Activated naive CD8-positive, alpha-beta T cell treated with anti-CD3 and anti-CD28 coated beads, Interleukin-2, amount 10 ng/mL, durations not matched to agents 7 days and 5 days (primary cell): ENCODE results near the gene ADGRB3. TPM values are rescaled to one million over a fixed set of nuclear protein-coding genes. Genes with fewer than 3 reads are reported as not detected.

Source experiments
- ATAC-seq: fragments of 150-1000 bp; cut with Tn5 transposase; one replicate; pipeline ENCODE4 v1.10.0; 2021; ENCODE audit warnings: low read depth, moderate library complexity
- POLR2A ChIA-PET: fragments of 350-600 bp; sonication (Branson Sonifier 250); formaldehyde crosslinking; loops from one replicate; lab custom pipeline; 2021; ENCODE audit warnings: antibody characterized with exemption; lab: Charles Lee
- DNase-seq: peaks from one replicate; pipeline ENCODE4 v3.0.0; 2021
- H3K27ac Mint-ChIP-seq: one replicate; pipeline ENCODE4 v1.8.0; 2022; ENCODE audit warnings: mild to moderate bottlenecking, mixed read lengths
- H3K27me3 Mint-ChIP-seq: one replicate; pipeline ENCODE4 v1.8.0; 2022; ENCODE audit warnings: mild to moderate bottlenecking, moderate library complexity, mixed read lengths
- H3K36me3 Mint-ChIP-seq: one replicate; pipeline ENCODE4 v1.8.0; 2021; ENCODE audit warnings: mild to moderate bottlenecking, mixed read lengths
- H3K4me1 Mint-ChIP-seq: one replicate; pipeline ENCODE4 v1.8.0; 2021; ENCODE audit warnings: mixed read lengths
- H3K4me3 Mint-ChIP-seq: one replicate; pipeline ENCODE4 v1.8.0; 2022; ENCODE audit warnings: mild to moderate bottlenecking, moderate library complexity, mixed read lengths
- H3K9me3 Mint-ChIP-seq: one replicate; pipeline ENCODE4 v1.8.0; 2021; ENCODE audit warnings: mixed read lengths
- total RNA-seq, 2 experiments: library from RNA; stranded (reverse); gene quantifications; one replicate each; pipeline ENCODE4 v1.2.3, GENCODE V29; 2021

Gene ADGRB3
- total RNA-seq, 2 experiments from 2014 or later: not detected

DNA sequence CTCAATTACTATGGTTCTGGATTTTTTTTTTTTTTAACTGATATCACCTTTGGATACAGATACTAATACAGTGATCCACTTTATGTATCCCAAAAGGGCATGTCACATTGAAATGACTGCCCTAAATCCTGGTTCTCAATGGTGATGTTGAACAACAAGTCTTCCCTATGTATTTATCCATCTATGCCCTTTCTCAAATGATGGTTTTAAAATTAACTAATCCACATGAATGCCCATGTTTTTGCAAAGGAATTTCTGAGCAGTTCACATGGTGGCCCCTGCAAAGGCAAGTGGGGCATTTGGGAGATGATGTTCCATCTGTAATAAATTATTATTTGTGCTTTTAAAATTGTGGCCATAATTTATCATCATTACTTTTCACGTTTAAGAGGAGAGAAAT, 2.7 kb downstream of the ADGRB3 start:
- Mint-ChIP-seq H3K4me3 (no peak overlapping the region), H3K9me3 (no peaks in the 10 kb centered on the region), H3K27me3 (peaks cover 51% of the 10 kb centered on the region), H3K27ac (no peak overlapping the region), H3K4me1 (peaks cover 14% of the 10 kb centered on the region), H3K36me3 (no peaks in the 10 kb centered on the region)
- POLR2A ChIA-PET: no interaction called here
- DNase-seq (no peak), ATAC-seq (no peak)

DNA sequence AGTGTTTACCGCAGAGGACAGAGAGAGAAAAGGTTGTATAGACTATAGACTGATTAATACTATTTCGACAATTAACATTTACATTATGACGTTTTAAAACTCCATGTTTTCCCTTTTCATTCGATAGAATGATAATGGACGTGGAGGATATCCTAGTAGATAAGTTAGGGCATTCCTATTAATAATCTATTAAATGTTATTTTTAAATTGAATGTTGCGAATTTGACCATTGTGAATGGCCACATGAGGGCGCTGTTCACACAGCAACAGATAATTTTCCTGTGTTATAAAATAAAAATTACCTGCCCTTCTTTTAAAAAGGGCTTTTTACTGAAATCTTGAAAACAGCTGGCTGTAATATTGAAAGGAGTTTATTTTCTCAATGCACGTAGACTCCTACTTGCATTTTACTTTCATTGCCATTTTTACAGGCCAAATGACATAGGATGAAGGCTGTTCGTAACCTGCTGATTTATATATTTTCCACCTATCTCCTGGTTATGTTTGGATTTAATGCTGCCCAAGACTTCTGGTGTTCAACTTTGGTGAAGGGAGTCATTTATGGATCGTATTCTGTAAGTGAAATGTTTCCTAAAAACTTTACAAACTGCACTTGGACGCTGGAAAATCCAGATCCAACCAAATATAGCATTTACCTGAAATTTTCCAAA, 3.3 kb downstream of the ADGRB3 start:
- DNase-seq (peak; percentile 24), ATAC-seq (no peak)
- H3K36me3 Mint-ChIP-seq: no peaks in the 10 kb centered on the region
- POLR2A ChIA-PET: no interaction called here
- no peaks in the 10 kb centered on the region for H3K9me3 Mint-ChIP-seq
- no peak overlapping the region for H3K27ac Mint-ChIP-seq
- H3K4me3 Mint-ChIP-seq: no peak overlapping the region
- peaks cover 14% of the 10 kb centered on the region for H3K4me1 Mint-ChIP-seq
- H3K27me3 Mint-ChIP-seq: peaks cover 45% of the 10 kb centered on the region

DNA sequence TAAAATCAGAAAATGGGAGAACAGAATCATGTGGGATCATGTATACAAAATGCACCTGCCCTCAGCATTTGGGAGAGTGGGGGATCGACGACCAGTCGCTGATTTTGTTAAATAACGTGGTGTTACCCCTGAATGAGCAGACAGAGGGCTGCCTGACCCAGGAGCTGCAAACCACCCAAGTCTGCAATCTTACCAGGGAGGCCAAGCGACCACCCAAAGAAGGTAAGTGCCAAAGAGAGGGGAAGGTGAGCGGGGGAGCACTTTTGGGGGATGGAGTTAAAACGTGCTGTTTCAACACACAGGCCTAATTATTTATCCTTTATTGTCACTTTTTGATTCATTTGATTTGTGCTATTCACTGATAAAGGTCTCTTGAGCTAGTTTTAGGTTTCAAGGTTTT, 4.1 kb downstream of the ADGRB3 start:
- no peaks in the 10 kb centered on the region for H3K9me3 Mint-ChIP-seq
- no peak for DNase-seq
- POLR2A ChIA-PET: no interaction called here
- no peak overlapping the region for H3K27ac Mint-ChIP-seq
- H3K36me3 Mint-ChIP-seq: no peaks in the 10 kb centered on the region
- H3K27me3 Mint-ChIP-seq: peaks cover 37% of the 10 kb centered on the region
- H3K4me3 Mint-ChIP-seq: no peak overlapping the region
- peaks cover 14% of the 10 kb centered on the region for H3K4me1 Mint-ChIP-seq
- ATAC-seq: no peak

DNA sequence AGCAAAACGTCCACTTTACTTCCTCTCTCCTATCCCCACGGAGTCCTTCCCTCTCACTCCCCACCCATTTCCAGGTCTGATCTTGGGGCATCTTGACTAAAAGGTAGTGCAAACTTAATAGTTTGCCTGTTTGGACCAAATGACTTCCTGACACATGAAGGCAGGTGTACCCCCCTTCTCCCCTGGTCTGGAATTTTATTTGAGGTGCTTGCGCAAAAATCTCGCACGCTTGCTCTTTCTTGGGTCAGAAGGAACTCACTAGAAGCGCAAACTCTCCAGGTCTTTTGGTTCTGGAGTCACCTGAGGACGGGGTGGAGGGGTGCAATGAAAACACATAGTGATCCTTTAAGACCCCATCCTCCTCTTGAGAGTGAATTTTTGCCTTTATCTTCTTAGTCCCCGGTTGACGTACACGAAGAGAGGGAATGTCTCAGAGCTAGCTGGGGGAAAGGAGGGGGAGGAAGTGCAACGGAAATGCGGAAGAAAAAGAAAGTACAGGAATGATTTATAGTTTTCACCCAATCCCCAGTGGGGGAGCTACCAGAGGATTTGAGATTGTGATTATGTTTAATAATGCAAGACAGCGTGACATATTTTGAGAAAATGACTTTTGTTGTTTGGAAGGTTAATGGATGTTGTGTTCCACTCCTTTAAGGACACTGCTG, 4.9 kb downstream of the ADGRB3 start:
- POLR2A ChIA-PET: no interaction called here

DNA sequence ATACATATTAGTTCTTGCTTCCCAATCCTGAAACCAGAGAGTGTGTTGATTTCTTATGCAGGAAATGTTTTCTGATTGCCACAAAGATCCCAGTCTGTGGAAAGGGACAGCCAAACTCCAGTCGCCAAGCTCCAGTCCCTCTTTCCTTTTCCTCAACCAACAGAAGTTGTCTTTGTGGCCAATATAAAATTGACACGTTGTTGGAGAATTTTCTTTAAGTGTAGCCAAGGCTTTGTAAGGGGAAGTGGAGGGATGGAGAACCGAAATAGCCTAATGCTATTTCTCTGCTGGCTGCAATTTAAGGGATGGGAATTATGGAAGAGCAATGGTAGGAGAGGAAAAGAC, 5.4 kb downstream of the ADGRB3 start:
- DNase-seq (no peak), ATAC-seq (no peak)
- no peaks in the 10 kb centered on the region for H3K36me3 Mint-ChIP-seq
- peaks cover 28% of the 10 kb centered on the region for H3K27me3 Mint-ChIP-seq
- H3K4me3 Mint-ChIP-seq: no peak overlapping the region
- H3K9me3 Mint-ChIP-seq: no peaks in the 10 kb centered on the region
- peaks cover 9% of the 10 kb centered on the region for H3K4me1 Mint-ChIP-seq
- no peak overlapping the region for H3K27ac Mint-ChIP-seq
- POLR2A ChIA-PET: no interaction called here

More for the DNA sequence above, 4.9 kb downstream of the ADGRB3 start:
- Mint-ChIP-seq H3K4me3 (no peak overlapping the region), H3K27ac (no peak overlapping the region), H3K9me3 (no peaks in the 10 kb centered on the region), H3K36me3 (no peaks in the 10 kb centered on the region), H3K27me3 (peaks cover 32% of the 10 kb centered on the region), H3K4me1 (peaks cover 9% of the 10 kb centered on the region)
- ATAC-seq: no peak
- no peak for DNase-seq

DNA sequence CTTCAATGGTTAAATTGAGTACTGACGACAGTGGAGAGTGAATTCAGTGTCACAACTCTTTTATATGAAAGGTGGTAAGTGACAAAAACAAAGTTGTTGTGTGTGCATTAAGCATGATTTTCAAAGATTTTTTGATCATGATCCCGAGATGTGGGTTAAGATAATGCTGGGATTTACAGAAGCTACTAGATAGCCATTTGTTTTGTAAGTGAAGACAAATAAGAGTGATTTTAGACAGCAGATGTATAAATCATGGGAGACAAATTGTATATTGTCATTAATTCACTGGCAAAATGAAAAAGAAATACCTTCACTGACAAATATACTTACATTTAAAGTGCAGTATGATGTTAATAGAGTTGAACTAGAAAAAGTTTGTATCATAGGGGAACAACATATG, 6.1 kb downstream of the ADGRB3 start:
- DNase-seq (no peak), ATAC-seq (no peak)
- no peaks in the 10 kb centered on the region for H3K9me3 Mint-ChIP-seq
- H3K27ac Mint-ChIP-seq: no peak overlapping the region
- POLR2A ChIA-PET: no interaction called here
- H3K27me3 Mint-ChIP-seq: peaks cover 21% of the 10 kb centered on the region
- no peak overlapping the region for H3K4me3 Mint-ChIP-seq
- no peaks in the 10 kb centered on the region for H3K36me3 Mint-ChIP-seq
- H3K4me1 Mint-ChIP-seq: peaks cover 5% of the 10 kb centered on the region

DNA sequence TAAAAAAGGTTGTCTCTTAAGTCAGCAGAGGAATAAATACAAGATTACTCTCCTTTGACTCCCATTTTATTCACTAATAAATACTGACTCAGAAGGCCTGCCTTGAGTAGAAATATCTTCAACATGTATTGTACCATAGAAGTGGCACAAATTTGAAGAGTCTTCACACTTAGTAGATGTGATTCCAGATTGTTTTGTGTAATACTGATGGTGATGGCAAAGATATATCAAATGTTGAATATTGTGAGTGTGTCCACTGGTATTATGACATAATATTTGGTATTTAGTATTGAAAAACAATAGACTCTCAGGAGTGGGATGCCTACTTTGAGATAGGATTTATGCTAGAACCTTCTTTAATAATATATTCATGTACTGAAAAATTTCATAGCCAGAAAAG, 7.0 kb downstream of the ADGRB3 start:
- no peak for DNase-seq
- Mint-ChIP-seq H3K27ac (no peak overlapping the region), H3K4me1 (peaks cover 5% of the 10 kb centered on the region), H3K36me3 (no peaks in the 10 kb centered on the region), H3K27me3 (peaks cover 12% of the 10 kb centered on the region), H3K9me3 (no peaks in the 10 kb centered on the region), H3K4me3 (no peak overlapping the region)
- ATAC-seq: no peak
- POLR2A ChIA-PET: no interaction called here

DNA sequence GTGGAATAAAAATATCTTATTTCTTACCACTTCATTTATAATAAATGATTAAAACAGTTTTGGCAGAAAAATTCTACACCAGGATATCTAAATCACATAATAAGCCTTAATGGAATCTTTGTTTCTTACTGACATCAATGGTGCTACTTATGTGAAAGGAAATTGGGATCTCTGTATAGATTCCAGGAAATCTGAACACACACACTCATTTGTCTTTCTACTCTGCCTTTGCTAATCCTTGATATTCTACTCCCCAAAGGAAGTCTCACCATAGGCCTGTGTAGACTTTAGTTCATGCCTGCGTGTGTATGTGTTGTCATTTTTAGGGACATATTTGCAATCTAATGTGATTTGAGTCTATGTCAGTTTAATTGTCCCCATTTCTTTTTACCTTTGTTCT, 7.9 kb downstream of the ADGRB3 start:
- Mint-ChIP-seq H3K36me3 (no peaks in the 10 kb centered on the region), H3K4me1 (peaks cover 5% of the 10 kb centered on the region), H3K27me3 (peaks cover 8% of the 10 kb centered on the region), H3K27ac (no peak overlapping the region), H3K4me3 (no peak overlapping the region), H3K9me3 (no peaks in the 10 kb centered on the region)
- no peak for DNase-seq
- ATAC-seq: no peak
- POLR2A ChIA-PET: no interaction called here

DNA sequence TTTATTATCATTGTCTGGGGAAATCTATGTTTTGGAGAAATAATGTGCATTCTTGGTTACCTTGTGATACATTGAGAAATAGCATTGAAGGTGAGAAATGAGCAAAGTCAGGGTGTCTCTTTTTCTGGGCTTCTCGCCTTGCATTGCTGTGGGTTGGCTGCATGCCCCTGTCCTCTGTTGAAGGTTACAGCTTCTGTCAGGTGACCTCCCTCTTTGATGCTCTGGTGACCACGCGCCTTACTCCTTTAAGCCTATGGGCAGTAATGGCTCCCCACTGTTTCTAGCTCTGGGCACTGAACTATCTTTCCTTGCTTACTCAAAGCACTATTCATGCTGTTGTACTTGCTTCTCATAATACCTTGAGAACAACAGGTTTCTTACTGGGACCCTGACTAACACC, 14.6 kb downstream of the ADGRB3 start:
- no peaks in the 10 kb centered on the region for H3K9me3 Mint-ChIP-seq
- no peaks in the 10 kb centered on the region for H3K36me3 Mint-ChIP-seq
- ATAC-seq (no peak), DNase-seq (no peak)
- POLR2A ChIA-PET: no interaction called here
- H3K4me1 Mint-ChIP-seq: no peaks in the 10 kb centered on the region
- H3K27me3 Mint-ChIP-seq: no peaks in the 10 kb centered on the region
- no peak overlapping the region for H3K27ac Mint-ChIP-seq
- H3K4me3 Mint-ChIP-seq: no peak overlapping the region

DNA sequence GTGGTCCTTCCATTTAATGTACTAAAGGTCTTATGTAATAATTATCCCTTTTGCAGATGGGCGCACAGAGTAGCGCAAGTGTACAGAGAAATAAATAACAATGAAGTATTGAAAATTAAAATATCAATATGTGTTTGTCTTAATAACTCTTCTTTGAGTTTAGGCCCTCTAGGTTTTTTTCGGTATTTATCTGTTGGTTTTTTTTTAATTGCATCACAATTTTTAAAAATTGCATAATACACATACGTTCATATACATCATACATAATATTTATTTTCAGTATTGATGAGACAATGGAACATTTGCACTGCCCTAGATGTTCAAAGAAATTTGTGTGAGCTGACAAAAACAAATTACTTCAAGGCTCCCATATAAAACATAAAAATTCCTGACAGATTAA, 15.1 kb downstream of the ADGRB3 start:
- Mint-ChIP-seq H3K27me3 (no peaks in the 10 kb centered on the region), H3K4me1 (no peaks in the 10 kb centered on the region), H3K36me3 (no peaks in the 10 kb centered on the region), H3K27ac (no peak overlapping the region), H3K4me3 (no peak overlapping the region), H3K9me3 (no peaks in the 10 kb centered on the region)
- POLR2A ChIA-PET: no interaction called here
- DNase-seq (no peak), ATAC-seq (no peak)

DNA sequence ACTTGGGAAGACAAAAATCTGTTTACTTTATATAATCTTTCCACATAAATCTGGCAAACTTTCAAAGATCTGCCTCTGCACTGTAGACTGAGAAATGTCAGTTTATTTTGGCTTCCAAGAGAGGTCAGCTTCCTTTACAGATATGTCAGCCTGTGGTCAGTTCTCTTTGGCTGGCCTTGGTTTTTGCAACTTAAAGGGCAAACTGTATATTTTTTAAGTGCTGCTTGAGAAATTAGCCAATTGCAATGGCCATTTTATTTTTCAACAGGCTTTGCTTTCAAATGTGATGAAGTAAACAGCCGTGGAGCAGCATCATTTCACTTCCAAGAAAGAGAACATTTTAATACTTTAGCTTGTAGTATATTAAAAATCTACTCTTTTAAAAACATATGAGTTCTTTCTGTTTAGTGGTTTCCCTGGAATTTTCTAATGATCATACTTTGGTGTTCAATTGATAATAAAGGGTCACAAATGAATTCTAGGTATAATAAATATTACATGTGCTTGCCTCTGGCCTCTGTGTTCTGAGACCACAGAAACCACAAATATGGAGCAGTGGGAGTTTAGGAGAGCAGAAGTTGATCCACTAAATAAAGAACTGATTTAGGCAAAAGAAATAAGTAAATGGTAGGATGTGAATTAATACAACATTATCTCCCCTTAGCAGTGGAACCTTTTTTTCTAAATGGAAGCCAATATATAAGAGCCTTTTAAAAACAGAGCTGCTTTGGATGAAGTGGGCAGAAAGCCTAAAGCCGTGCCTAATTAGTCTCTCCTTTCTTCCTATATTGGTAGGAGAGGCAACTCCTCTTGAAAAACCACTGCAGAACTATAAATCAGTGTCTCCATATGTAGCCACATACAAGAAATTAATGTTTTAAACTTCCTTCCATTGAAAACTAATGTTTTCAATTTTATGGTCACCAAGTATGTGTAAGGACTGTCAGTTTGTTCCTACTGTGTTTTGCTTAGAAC, 16.2 kb downstream of the ADGRB3 start:
- H3K4me1 Mint-ChIP-seq: no peaks in the 10 kb centered on the region
- no peak overlapping the region for H3K27ac Mint-ChIP-seq
- DNase-seq (no peak), ATAC-seq (no peak)
- H3K27me3 Mint-ChIP-seq: no peaks in the 10 kb centered on the region
- POLR2A ChIA-PET: no interaction called here
- H3K4me3 Mint-ChIP-seq: no peak overlapping the region
- H3K36me3 Mint-ChIP-seq: no peaks in the 10 kb centered on the region
- H3K9me3 Mint-ChIP-seq: no peaks in the 10 kb centered on the region

DNA sequence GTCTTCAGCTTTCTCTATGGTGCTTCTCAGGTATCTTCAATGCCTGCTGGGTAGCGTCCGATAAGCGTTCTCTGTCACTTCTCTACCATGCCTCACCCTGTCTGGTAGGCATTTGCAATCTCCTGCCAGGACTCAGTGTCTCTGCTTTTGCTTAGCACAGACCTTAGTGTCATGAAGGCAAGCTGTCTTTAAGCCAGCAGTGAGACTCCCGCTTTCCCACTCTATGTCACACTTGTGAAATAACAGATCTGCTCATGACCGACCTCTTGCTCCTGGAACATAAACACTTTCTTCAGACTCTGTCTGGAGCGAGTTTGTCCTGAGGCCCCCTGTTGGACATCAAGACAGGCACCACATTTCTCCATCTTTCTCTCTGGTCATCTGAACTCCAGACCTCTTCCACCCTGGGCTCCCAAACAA, 17.0 kb downstream of the ADGRB3 start:
- ATAC-seq (no peak), DNase-seq (no peak)
- no peaks in the 10 kb centered on the region for H3K36me3 Mint-ChIP-seq
- H3K9me3 Mint-ChIP-seq: no peaks in the 10 kb centered on the region
- H3K27me3 Mint-ChIP-seq: no peaks in the 10 kb centered on the region
- H3K4me1 Mint-ChIP-seq: no peaks in the 10 kb centered on the region
- H3K27ac Mint-ChIP-seq: no peak overlapping the region
- H3K4me3 Mint-ChIP-seq: no peak overlapping the region
- POLR2A ChIA-PET: interaction anchor here (0.6 kb wide), 1 partner anchor 139 kb away, joined by 6 read pairs; no protein-coding TSS in a partner anchor

DNA sequence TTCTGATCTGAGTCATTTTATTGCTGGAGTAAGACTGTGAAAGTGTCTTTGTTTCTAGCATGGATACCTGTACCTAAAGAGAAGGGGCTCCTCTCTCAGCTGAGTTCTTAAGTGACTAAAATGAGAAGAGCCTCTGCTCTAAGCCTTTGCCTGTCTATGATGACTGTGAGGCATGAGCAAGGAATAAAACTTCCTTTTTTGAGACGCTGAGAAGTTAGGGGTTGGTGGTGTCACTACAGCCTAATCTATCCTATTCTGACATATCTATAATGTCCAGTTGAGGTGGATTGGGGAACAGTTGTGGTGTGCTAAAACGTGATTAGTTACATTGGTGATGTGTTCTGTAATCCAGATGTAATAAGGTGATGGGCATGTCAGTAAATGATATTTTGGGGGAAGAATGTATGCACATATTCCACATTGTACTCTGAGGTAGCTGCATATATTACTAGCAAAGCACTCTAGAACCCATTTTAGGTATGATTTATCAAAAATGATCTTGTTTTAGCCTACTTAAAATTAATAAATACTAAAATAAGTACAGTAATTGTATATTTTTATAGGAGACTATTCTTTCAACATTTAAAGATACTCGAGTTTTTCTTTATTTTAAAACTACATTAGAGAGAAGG, 18.1 kb downstream of the ADGRB3 start:
- DNase-seq (no peak), ATAC-seq (no peak)
- H3K4me1 Mint-ChIP-seq: no peaks in the 10 kb centered on the region
- no peak overlapping the region for H3K27ac Mint-ChIP-seq
- H3K4me3 Mint-ChIP-seq: no peak overlapping the region
- H3K36me3 Mint-ChIP-seq: no peaks in the 10 kb centered on the region
- no peaks in the 10 kb centered on the region for H3K9me3 Mint-ChIP-seq
- no peaks in the 10 kb centered on the region for H3K27me3 Mint-ChIP-seq
- POLR2A ChIA-PET: no interaction called here
